GM20431 (cell line): Measurements from ENCODE around the gene SLC29A3.
"Not testable (repeated sequence)": the region's sequence is repeated elsewhere in the genome, so short reads cannot be mapped to it uniquely, and the experiment has no call there.

Experiments
- in situ Hi-C: fragments of 300-500 bp; cut with MseI, MboI; formaldehyde crosslinking; loops from one replicate; pipeline ENCODE4 v1.15.0; 2020; ENCODE audit warnings: low sequenced_read_pairs; ENCODE audit not compliant: unreplicated experiment

Gene SLC29A3

GRCh38 chr10:71358906-71359305 is 39.8 kb downstream of the SLC29A3 start:
- in situ Hi-C loops: not testable (repeated sequence)

DNA sequence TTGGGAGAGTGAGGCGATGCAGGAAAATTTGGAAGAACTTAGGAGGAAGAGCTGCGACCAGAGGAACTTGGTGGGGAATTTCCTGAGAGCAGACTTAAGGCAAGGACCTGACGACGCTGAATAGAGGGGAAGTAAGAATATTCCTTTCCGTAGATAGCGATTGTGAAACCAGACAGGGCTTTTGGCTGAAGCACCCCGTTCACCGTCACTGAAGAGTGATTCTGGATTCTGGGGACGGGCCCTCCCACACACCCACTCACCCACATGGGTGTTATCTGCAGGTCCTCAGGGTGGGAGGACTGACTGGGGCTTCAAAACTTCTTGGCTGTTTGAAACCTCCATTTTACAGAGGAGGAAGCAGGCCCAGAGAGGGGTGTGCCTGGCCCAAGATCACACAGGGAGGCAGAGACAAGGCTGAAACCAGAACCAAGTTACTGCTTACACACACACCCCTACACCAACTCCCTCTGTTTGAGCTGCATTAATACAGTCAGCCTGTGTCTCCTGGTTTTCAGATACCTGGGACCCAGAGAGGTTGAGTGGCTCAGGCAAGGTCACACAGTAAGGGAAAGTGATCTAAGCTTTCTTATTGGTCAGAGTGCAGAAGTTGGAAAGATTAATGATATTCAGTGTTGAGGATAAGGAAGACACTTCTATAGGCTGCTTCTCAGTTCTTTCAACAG is 40.4 kb downstream of the SLC29A3 start:
- in situ Hi-C loops: no loop called here

DNA sequence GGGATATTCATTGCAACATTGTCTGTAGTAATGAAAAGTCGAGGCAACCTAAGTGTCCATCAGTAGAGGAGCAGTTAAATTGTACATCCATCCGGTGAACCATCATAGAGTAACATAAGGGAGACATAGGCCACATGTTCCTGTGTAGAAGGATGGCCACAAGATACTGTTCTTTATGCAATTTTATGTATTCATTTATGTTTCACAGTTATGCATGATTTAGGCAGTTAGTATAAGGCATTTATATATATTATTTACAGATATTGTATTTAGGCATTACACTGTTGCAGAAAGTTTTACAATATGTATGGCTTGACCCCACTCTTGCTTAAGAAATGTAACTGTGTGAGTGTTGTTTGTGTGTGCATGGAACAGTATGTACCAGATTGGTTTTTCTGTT is 41.7 kb downstream of the SLC29A3 start:
- in situ Hi-C loops: no loop called here

GRCh38 chr10:71361581-71361980 is 42.5 kb downstream of the SLC29A3 start:
- in situ Hi-C loops: no loop called here

GRCh38 chr10:71362141-71362540 is 43.1 kb downstream of the SLC29A3 start:
- in situ Hi-C loops: no loop called here

- in situ Hi-C loops: no loop called here
These were observed 44.9 kb downstream of the SLC29A3 start for GRCh38 chr10:71363936-71364335.

GRCh38 chr10:71365366-71365765 is 46.3 kb downstream of the SLC29A3 start:
- in situ Hi-C loops: no loop called here

- in situ Hi-C loops: no loop called here
These were observed 47.6 kb downstream of the SLC29A3 start for GRCh38 chr10:71366690-71367089.

DNA sequence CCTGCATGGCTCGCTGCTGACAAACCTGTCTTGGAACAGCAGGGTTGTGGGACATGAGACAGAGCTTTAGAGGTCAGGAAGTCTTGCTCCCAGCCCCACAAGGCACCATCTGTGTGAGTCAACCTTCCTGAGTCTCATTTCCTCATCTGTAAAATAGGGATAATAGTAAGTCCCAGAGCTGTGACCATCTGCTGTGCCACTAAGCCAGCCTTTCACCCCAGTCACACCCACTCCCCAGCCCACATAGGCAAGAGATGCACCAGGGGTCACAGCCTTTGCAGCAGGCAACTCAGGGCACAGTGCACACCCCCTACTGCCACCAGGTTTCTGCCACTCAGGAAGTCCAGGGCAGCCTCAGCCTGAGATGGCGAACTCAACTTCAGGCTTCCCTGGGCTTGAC is 48.2 kb downstream of the SLC29A3 start:
- in situ Hi-C loops: no loop called here

DNA sequence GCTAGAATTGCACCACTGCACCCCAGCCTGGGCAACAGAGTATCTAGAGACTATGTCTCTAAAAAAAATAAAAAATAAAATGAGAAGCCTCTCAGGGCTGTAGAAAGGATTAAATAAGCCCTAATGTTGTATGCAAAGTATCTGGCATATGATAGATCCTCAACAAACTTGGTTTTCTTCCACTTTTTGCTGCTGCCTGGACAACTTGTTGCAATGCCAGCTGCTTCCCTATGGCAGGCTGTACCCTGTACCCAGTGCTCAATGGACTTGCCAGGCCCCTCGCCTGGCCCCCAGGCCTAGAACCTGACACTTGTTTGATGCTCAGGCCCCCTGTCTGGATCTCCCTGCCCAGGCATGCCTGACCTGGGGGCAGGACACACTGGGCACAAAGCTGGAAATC is 49.1 kb downstream of the SLC29A3 start:
- in situ Hi-C loops: no loop called here

- in situ Hi-C loops: no loop called here
These were observed 49.6 kb downstream of the SLC29A3 start for GRCh38 chr10:71368643-71369042.

DNA sequence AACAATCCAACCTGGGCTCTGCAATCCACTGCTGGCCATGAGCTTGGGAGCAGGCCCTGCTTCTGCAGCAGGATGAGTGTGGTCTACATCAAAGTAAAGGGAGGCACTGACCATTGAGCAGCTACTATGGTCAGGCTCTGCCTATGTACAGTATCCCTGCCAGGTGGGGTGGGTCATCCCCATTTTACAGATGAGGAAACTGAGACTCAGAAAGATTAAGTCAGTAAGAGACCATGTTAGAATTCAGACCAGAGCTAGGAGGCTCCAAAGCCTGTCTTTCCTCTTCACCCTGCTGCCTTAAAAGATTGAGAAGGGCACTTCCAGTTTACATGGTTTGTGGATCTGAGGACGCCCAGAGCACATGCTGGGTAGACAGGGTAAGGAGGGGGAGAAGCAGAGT is 50.5 kb downstream of the SLC29A3 start:
- in situ Hi-C loops: no loop called here

DNA sequence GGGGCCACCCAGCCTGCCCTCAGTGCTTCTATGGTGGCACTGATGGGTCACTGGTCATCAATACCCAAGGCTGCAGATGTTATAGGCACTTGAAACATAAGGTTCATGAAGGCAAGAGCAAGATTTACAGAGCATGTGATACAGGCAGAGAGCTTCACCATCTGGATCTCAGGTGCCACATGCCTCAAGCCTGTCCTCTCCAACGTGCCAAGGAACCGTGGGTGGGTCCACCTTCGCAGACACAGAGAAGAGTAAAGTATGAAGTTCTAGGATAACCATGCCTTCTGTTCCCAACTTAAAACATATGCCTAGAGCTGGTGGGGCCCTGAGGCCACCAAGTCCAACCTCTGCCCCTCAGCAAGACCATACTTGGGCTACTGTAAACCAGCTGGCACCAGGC is 51.0 kb downstream of the SLC29A3 start:
- in situ Hi-C loops: no loop called here

DNA sequence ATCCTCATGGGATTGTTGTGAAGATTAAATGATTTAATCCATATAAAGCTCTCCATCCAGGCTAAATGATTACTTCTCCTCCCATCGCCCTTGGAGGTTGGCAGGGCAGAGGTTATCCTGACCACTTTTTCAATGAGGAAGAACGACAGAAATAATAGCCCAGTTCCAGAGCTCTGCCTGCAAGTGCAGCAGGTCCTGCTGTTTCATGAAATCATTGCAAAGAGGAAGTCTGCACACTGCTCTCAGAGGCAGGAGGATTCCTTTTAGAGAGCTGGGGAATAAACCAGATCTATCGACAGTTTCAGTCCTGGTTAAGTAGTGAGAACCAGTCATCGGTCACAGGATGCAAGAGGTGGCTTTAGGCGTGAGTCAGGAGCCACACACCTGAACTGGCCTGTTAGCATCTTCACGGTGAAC is 52.7 kb downstream of the SLC29A3 start:
- in situ Hi-C loops: no loop called here

DNA sequence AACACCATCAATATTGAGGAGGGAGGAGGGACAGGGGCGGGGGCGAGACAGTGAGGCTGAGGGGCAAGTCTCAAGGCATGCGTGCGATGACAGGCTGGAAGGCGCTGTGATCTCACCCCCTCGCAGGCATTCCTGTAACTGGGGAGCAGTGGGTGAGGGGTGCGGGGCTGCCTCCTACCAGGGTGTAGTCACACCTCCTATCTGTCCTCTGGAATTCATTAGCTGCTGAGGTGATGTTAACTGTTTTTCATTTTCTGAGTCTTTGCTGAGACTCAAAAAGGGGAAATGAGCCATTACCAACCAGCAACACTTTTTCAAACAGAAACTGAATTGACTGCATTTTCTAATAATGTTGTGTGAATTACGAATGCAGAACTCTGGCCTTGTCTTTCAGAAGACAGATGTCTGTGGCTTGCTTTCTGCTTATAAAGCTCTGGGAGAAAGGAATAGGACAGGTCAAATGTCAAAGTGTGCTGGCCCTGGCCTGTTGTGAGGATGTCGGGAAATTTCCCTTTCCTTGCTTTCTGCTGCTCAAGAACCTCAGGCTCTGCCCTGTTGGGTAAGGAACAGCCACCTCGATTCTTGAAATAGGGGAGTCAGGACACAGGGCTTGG is 53.9 kb downstream of the SLC29A3 start:
- in situ Hi-C loops: no loop called here

GRCh38 chr10:71374481-71375233 is 55.6 kb downstream of the SLC29A3 start:
- in situ Hi-C loops: no loop called here

DNA sequence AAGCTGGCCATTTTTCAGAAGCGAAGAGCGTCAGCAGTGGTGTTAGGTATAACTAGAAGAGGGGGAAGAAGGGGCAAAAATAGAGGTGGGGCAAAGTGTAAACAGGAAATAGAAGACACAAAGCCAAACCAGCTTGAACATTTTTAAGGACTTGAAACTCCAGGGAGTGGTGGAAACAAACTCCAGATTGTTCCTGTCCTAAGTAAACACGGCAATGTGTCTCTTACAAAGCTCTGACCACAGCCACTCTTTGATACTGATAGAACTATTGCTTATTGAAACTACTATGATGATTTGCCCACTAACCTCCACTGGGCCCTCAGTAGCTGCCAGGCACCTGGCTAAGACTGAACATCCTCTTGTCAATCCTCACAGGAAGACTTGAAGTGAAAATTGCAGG is 56.9 kb downstream of the SLC29A3 start:
- in situ Hi-C loops: no loop called here

DNA sequence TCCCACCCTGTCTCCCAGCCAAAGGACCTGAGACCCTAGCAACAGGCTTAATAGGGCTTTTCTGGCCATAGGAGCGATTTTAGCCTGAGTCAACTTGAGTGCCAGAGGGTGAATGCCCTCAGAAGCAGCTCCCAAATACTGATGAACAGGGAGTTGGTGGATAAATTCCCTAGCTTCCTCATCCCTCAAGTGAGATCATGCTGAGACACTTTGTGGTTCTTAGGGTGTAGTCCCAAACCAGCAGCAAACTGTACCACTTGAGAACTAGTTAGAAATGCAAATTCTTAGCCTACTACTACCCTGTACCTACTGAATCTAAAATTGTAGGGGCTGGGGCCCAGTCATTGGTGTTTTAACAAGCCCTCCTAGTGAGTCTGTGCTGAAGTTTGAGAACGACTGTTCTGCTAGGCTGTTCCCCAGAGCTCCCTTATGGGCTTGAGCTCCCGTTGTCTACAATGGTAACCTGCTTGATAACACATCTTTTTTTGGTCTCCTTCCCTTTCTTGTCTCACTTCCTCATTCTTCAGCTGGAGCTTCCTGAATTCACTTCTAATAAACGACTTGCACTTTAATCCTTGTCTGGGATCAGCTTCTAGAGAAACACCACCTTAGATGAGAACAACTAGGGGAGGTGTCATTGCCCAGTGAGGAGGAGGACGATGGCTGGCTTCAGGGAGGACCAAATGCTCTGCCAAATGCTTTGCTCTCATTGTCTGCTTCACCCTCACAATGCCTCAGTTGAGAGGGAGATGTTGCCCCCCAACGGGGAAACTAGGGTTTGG is 59.5 kb downstream of the SLC29A3 start:
- in situ Hi-C loops: no loop called here

DNA sequence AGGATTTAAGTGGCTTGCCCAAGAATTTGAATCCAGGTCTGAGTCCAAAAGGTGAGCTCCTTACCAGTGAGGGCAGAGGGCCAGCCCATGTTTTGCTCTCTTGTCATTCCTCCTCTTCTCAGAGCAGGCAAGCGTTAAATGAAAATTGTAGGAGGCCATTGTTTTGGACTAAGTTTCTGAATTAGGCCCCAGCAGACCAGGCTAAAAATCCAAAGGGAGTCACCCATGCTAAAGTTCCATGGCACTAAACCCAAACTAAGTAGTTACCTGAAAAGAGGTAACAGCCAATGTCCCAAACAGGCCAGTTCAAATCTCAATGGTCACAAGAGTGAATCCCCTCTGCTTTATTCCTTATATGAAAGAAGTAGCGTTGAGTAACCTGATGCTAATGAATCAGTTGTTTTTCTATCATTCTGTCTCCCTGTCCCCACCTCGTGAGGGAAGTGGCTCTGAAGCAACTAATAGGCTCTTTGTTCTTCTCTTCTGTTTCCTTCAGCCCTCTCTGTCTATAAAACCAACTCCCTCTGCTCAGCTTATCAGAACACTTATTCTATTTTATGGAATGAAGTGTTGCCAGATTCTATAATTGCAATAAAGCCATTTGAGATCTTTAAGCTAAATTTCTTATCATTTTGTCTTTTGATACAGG is 60.2 kb downstream of the SLC29A3 start:
- in situ Hi-C loops: no loop called here

GRCh38 chr10:71380841-71381240 is 61.8 kb downstream of the SLC29A3 start:
- in situ Hi-C loops: loop anchor here (10.0 kb wide), 1 partner anchor 324 kb away; no protein-coding TSS in a partner anchor
